ENCODE data around the gene NR1I2. TPM values are rescaled to one million over a fixed set of nuclear protein-coding genes. Genes with fewer than 3 reads are reported as not detected.

Gene NR1I2
- total RNA-seq, 2 experiments from 2014 or later: 0.28 to 0.33 TPM

GRCh38 chr3:119767936-119768601 lies 13.8 kb upstream of the NR1I2 start:
- H3K36me3 Mint-ChIP-seq: no peaks in the 10 kb centered on the region
- no peak for DNase-seq
- ATAC-seq (ENCODE audit: low read depth): no peak
- POLR2A ChIA-PET: no interaction called here
- no peak overlapping the region for H3K27ac Mint-ChIP-seq
- no peaks in the 10 kb centered on the region for H3K9me3 Mint-ChIP-seq
- no peak overlapping the region for H3K4me3 Mint-ChIP-seq
- H3K4me1 Mint-ChIP-seq: no peaks in the 10 kb centered on the region
- H3K27me3 Mint-ChIP-seq: peaks cover 42% of the 10 kb centered on the region

DNA sequence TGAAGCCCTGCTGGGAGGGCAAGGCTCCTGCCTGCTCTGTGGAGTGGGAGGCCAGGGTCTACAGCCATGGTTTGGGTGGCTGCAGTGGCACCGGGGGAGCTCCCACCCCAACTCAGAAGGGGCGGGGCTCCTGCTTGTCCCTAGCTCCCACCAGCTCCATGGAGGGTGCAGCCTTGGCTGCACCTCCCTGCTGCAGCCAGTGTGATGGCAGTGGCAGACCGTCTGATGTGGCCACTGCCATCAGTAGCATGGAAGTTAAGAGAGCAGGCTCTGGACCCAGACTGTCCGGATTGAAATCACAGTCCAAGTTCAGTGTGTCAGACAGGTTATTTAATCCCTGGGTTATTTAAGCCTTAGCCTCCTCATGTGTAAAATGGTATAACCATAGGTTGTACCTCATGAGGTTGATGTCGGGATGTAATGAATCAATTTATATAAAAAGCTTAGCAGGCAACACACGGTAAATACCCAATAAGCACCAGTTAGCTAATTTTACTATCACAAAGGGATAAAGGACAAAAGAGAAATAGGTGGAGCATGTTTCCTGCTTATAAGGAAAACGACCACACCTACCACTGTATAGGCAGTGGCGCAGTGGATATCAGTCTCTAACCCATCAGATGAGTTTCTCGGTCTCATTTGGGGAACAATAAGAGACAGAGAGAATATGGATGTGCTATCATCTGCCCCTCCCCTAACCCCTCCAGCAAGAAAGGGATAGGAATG lies 13.1 kb upstream of the NR1I2 start:
- H3K4me3 Mint-ChIP-seq: no peak overlapping the region
- no peaks in the 10 kb centered on the region for H3K9me3 Mint-ChIP-seq
- H3K4me1 Mint-ChIP-seq: no peaks in the 10 kb centered on the region
- no peaks in the 10 kb centered on the region for H3K36me3 Mint-ChIP-seq
- DNase-seq: no peak
- H3K27ac Mint-ChIP-seq: no peak overlapping the region
- no peak for ATAC-seq (ENCODE audit: low read depth)
- POLR2A ChIA-PET: no interaction called here
- H3K27me3 Mint-ChIP-seq: peaks cover 44% of the 10 kb centered on the region

DNA sequence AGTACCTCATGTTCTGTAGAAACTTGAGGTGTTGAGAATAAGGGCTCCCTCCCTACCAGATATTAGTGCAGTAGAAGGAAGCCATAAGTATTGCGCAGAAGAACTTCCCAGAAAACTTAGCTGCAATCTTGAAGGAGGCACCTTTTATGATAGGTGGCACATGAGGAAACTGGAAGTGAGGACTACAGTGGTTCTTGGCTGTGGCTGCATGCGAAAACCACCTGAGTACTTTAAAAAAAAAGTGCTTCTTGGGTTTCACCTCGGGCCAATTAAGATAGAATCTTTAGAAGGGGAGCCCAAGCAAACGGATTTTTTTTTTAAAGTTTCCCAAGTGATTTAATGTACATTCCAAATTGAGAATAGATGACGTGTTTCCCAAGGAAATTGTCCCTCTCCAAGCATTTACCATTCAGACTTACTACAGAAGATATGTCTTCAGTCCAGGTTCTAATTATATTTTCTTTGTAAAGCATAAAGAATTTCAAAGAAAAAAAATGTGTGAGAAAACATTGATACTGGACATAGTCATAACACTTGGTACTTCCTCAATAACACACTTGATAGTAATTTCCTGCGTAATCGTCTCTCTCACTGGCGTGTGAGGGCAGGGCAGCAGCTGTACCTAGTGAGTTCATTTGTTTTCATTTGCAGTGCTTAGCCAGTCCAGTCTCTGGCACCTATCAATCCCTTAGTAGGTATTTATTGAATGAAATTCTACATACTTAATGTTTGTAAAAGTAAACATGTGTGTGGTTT lies 12.3 kb upstream of the NR1I2 start:
- no peaks in the 10 kb centered on the region for H3K4me1 Mint-ChIP-seq
- no peak for DNase-seq
- H3K27ac Mint-ChIP-seq: no peak overlapping the region
- ATAC-seq (ENCODE audit: low read depth): no peak
- no peak overlapping the region for H3K4me3 Mint-ChIP-seq
- no peaks in the 10 kb centered on the region for H3K36me3 Mint-ChIP-seq
- peaks cover 40% of the 10 kb centered on the region for H3K27me3 Mint-ChIP-seq
- H3K9me3 Mint-ChIP-seq: no peaks in the 10 kb centered on the region
- POLR2A ChIA-PET: no interaction called here

GRCh38 chr3:119774444-119774843 lies 7.5 kb upstream of the NR1I2 start:
- H3K36me3 Mint-ChIP-seq: peaks cover 6% of the 10 kb centered on the region
- H3K4me3 Mint-ChIP-seq: no peak overlapping the region
- H3K27ac Mint-ChIP-seq: no peak overlapping the region
- POLR2A ChIA-PET: no interaction called here
- H3K9me3 Mint-ChIP-seq: peaks cover 14% of the 10 kb centered on the region
- peaks cover 1% of the 10 kb centered on the region for H3K4me1 Mint-ChIP-seq
- ATAC-seq (ENCODE audit: low read depth): no peak
- H3K27me3 Mint-ChIP-seq: peaks cover 28% of the 10 kb centered on the region
- no peak for DNase-seq

DNA sequence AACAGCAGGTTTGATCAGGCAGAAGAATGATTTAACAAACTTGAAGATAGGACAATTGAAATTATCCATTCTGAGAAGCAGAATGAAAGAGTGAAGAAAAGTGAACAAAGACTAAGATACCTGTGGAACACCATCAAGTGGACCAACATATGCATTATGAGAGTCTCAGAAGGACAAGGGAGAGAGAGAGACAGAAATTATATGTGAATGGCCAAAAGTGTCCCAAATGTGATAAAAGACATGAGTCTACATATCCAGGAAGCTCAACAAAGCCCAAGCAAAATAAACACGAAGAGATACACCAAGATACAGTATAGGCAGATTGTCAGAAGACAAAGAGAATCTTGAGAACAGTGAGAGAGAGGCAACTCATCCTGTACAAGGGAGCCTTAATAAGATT lies 5.6 kb upstream of the NR1I2 start:
- DNase-seq: no peak
- POLR2A ChIA-PET: no interaction called here
- ATAC-seq (ENCODE audit: low read depth): no peak
- Mint-ChIP-seq H3K9me3 (peaks cover 14% of the 10 kb centered on the region), H3K4me3 (no peak overlapping the region), H3K27ac (no peak overlapping the region), H3K36me3 (peaks cover 6% of the 10 kb centered on the region), H3K27me3 (peaks cover 19% of the 10 kb centered on the region), H3K4me1 (peaks cover 12% of the 10 kb centered on the region)

DNA sequence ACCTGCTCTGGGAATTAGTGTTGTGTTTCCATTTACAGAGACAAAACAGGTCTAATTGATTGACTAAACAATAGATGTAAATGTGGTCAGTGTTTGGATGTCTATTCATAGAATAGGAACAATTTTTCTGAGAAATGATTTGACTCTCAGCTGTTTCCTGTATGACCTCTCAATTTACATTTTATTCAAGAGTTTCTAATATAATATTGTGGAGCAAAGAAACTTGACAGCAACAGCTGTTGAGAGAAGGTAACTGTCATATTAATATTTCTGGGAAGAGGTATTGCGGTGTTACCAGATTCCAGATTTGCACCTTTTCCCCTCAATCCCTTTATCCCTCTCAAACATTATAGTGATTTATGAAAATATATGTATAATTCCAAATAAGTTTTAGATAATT lies 3.7 kb upstream of the NR1I2 start:
- H3K27ac Mint-ChIP-seq: no peak overlapping the region
- H3K4me1 Mint-ChIP-seq: peaks cover 12% of the 10 kb centered on the region
- POLR2A ChIA-PET: no interaction called here
- H3K9me3 Mint-ChIP-seq: peaks cover 14% of the 10 kb centered on the region
- H3K27me3 Mint-ChIP-seq: peaks cover 4% of the 10 kb centered on the region
- no peak overlapping the region for H3K4me3 Mint-ChIP-seq
- DNase-seq (no peak), ATAC-seq (ENCODE audit: low read depth) (no peak)
- peaks cover 6% of the 10 kb centered on the region for H3K36me3 Mint-ChIP-seq

DNA sequence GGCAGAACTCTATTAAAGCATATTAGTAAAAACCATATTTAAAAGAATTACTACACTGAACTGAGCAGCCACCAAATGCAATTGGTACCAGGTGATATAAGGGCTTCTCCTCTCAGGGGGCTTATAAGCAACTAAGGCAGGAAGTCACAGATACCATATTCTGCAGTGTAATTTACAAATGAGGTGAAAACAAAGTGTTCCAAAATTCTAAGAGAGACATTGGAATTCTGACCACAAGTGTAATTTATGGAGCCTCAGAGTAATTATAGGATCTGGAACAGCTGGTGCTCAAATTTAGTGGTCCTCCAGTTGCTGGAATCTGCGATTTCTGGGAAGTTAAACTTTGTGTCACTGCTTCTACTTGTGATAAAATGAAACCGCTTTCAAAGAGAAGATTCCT lies 3.1 kb upstream of the NR1I2 start:
- DNase-seq (no peak), ATAC-seq (ENCODE audit: low read depth) (no peak)
- H3K27ac Mint-ChIP-seq: no peak overlapping the region
- POLR2A ChIA-PET: no interaction called here
- H3K27me3 Mint-ChIP-seq: no peaks in the 10 kb centered on the region
- H3K4me1 Mint-ChIP-seq: peaks cover 12% of the 10 kb centered on the region
- H3K36me3 Mint-ChIP-seq: peaks cover 6% of the 10 kb centered on the region
- H3K9me3 Mint-ChIP-seq: peaks cover 14% of the 10 kb centered on the region
- H3K4me3 Mint-ChIP-seq: no peak overlapping the region

GRCh38 chr3:119779731-119780383 lies 2.0 kb upstream of the NR1I2 start:
- peaks cover 13% of the 10 kb centered on the region for H3K9me3 Mint-ChIP-seq
- ATAC-seq (ENCODE audit: low read depth) (no peak), DNase-seq (no peak)
- no peak overlapping the region for H3K27ac Mint-ChIP-seq
- H3K36me3 Mint-ChIP-seq: peaks cover 6% of the 10 kb centered on the region
- POLR2A ChIA-PET: interaction anchor here (0.6 kb wide), 1 partner anchor 87 kb away, joined by 3 read pairs; no protein-coding TSS in a partner anchor
- no peak overlapping the region for H3K4me3 Mint-ChIP-seq
- H3K4me1 Mint-ChIP-seq: peaks cover 12% of the 10 kb centered on the region
- H3K27me3 Mint-ChIP-seq: no peaks in the 10 kb centered on the region

- H3K36me3 Mint-ChIP-seq: peaks cover 1% of the 10 kb centered on the region
- no peak overlapping the region for H3K4me3 Mint-ChIP-seq
- POLR2A ChIA-PET: no interaction called here
- H3K9me3 Mint-ChIP-seq: peaks cover 2% of the 10 kb centered on the region
- peaks cover 11% of the 10 kb centered on the region for H3K4me1 Mint-ChIP-seq
- H3K27ac Mint-ChIP-seq: no peak overlapping the region
- DNase-seq (no peak), ATAC-seq (ENCODE audit: low read depth) (no peak)
- H3K27me3 Mint-ChIP-seq: no peaks in the 10 kb centered on the region
Observed at GRCh38 chr3:119782460-119782859, 559 bp downstream of the NR1I2 start.

GRCh38 chr3:119783255-119783654 lies 1.4 kb downstream of the NR1I2 start:
- peaks cover 1% of the 10 kb centered on the region for H3K36me3 Mint-ChIP-seq
- DNase-seq (no peak), ATAC-seq (ENCODE audit: low read depth) (no peak)
- H3K4me1 Mint-ChIP-seq: peaks cover 13% of the 10 kb centered on the region
- peaks cover 2% of the 10 kb centered on the region for H3K9me3 Mint-ChIP-seq
- no peaks in the 10 kb centered on the region for H3K27me3 Mint-ChIP-seq
- POLR2A ChIA-PET: no interaction called here
- H3K27ac Mint-ChIP-seq: no peak overlapping the region
- H3K4me3 Mint-ChIP-seq: no peak overlapping the region

- no peak overlapping the region for H3K27ac Mint-ChIP-seq
Observed at GRCh38 chr3:119783883-119784282, 2.0 kb downstream of the NR1I2 start.

DNA sequence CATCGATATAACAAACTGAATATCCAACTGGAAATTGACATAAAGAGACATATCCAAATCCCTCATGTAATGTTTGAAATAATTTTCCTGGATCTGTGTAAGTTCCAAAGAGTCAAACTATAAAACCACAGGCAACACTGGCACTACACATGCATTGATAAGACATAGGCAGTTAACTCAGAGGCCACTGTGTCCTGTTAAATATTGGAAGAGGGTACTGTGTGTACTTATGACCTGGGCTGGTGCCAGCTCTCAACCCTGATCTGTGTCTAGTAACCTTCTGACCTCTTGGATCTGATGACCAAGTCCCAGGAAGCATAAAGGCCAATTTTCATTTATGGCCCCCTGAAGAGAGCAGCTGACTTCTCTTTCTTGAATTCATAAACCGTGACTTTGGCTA lies 4.5 kb downstream of the NR1I2 start:
- no peak overlapping the region for H3K27ac Mint-ChIP-seq

More at GRCh38 chr3:119783883-119784282, 2.0 kb downstream of the NR1I2 start:
- POLR2A ChIA-PET: no interaction called here
- ATAC-seq (ENCODE audit: low read depth): no peak
- Mint-ChIP-seq H3K36me3 (peaks cover 1% of the 10 kb centered on the region), H3K4me1 (peaks cover 13% of the 10 kb centered on the region), H3K4me3 (no peak overlapping the region), H3K27me3 (no peaks in the 10 kb centered on the region), H3K9me3 (peaks cover 2% of the 10 kb centered on the region)
- no peak for DNase-seq

DNA sequence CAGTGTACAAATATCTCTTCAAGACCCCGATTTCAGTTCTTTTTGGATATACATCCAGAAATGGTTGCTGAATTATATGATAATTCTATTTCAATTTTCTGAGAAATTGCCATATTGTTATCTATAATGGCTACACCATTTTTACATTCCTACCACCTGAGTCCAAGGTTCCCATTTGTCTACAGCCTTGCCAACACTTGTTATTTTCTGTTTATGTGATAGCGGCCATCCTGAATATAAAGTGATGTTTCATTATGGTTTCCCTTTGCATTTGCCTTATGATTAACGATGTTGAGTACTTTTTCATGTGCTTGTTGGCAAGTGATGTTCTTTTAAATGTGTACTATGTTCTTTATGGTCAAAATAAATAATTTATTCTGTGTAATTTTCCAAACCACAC lies 8.5 kb downstream of the NR1I2 start:
- Mint-ChIP-seq H3K9me3 (peaks cover 4% of the 10 kb centered on the region), H3K27me3 (no peaks in the 10 kb centered on the region), H3K4me3 (no peak overlapping the region), H3K36me3 (peaks cover 1% of the 10 kb centered on the region), H3K4me1 (peaks cover 1% of the 10 kb centered on the region), H3K27ac (no peak overlapping the region)
- DNase-seq (no peak), ATAC-seq (ENCODE audit: low read depth) (no peak)
- POLR2A ChIA-PET: no interaction called here

More for the DNA sequence above, 4.5 kb downstream of the NR1I2 start:
- Mint-ChIP-seq H3K4me3 (no peak overlapping the region), H3K4me1 (peaks cover 1% of the 10 kb centered on the region), H3K36me3 (peaks cover 1% of the 10 kb centered on the region), H3K27me3 (no peaks in the 10 kb centered on the region), H3K9me3 (peaks cover 4% of the 10 kb centered on the region)
- DNase-seq (no peak), ATAC-seq (ENCODE audit: low read depth) (no peak)
- POLR2A ChIA-PET: no interaction called here

Measured in activated naive CD8-positive, alpha-beta T cell treated with anti-CD3 and anti-CD28 coated beads, Interleukin-2, amount 10 ng/mL, durations not matched to agents 7 days and 5 days (primary cell).